K562 treated with DMSO at 1 percent for 24 hours (cell line): ENCODE results near the gene TMEM240. TPM values are rescaled to one million over a fixed set of nuclear protein-coding genes. Genes with fewer than 3 reads are reported as not detected.

Experiments
- total RNA-seq: library from RNA; unstranded; fragments of 300-600 nt; gene quantifications from 2 replicates; pipeline ENCODE4 v1.2.3, GENCODE V29; 2022; ENCODE audit warnings: low read depth; ENCODE audit not compliant: insufficient read depth

The TMEM240 gene
- 2.1 and 3.4 TPM in 2 replicates for total RNA-seq

DNA sequence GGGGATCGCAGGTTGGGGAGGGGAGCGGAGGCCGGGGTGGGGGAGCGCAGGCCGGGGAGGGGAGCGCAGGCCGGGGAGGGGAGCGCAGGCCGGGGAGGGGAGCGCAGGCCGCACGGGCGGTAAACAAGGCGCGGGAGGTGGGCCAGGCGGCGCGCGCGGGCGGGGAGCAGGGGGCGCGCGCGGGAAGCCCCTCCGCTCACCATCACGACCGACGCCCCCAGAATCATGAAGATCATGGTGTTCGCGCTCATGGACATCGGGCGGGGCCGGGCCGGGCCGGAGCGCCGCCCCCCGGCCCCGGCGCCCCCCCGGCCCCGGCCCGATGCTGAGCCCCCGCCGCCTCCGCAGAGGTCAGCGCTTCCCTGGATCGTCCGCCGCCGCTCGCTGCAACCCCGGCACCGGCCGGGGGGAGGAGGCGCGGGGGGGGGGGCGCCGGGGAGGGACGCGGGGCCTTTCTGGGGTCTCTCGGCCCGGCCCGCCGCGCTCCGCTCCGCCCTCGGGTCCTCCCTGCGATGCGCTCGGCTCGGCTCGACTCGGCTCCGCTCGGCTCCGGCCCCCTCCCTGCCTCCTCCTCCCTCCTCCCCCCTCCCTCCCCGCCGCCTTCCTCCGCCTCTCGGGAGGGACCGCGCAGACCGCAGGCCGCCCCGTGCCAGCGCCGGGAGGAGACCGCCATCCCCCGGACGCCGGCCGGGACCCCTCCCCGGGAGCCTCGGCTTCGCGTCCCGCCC is at the start of gene TMEM240:
Gene TMEM240, minus strand, starts transcription at position 535 of the 728 bp plus-strand sequence. Its CDS starts 278 bp downstream, at position 257.

DNA sequence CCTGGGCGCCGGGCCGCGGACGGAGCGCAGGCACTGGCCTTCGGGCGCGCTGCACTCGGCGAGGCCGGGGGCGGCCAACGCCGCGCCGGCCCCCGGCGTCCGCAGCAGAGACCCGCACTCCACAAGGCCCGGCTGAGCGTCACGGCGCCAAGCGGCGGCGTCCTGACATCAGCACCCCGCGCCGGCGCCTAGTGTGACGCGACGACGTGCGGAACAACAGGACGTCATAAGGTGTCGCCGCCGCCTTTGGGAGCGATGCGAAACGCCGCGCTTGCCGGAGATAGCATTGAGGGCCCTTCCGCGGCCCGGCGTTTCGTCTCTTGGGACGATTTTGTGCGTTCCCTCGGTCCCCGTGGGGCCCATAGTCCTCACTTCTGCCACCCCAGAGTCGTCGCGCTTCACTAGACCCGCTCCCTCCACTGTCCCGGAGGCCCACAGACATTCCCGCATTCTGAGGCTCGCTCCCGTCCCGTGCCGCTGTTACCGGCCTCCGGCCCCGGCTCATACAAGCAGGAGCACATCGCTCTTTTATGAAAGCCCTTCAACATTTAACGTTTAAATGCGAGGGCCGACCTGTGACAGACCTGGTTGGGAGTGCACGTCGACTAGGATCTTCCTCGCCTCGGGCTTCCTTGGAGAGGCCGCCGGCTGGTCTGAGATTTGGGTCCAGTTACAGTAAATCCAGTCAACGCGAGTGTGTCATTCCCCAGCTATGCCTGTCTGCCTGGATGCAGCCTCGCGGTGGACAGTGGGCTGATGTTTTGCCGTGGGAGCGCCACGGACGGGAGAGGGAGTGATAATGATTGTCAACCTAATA is 34.5 kb upstream of the TMEM240 start, which contains the start of gene SSU72:
Gene SSU72, minus strand, starts transcription at position 143 of the 817 bp plus-strand sequence. CDS start 306 bp downstream, outside the sequence.

DNA sequence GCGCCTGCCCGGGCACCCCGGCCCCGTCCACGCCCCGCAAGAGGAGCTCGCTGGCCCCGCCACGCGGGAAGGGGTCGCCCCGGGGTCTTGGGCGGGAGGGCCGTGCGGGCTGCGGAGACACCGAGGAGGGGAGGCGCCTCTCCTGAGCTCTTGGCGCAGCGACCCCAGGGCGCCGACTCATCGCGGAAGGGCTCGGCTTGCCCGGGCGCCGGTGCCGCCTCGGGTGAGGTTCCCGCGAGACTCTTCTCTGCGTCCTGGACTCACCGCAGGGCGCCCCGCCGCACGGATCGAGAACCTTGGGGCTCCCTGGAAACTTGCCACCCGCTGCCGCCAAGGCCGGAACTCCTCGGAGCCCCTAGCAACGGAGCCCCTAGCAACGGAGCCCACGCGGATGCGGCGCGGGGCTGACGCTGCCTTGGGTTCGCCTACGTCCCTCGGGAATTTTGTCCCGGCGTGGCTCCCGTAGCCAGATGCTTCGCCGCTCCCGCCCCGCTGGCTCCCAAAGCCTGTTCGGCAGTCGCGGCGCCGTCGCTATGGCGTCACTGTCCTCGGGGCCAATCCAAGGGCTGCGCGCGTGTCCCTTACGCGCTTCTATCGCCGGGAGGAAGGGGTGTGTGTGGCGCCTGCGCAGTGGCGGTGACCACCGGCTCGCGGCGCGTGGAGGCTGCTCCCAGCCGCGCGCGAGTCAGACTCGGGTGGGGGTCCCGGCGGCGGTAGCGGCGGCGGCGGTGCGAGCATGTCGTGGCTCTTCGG is 28.7 kb downstream of the TMEM240 start, which contains the start of gene ATAD3A:
Gene ATAD3A, plus strand, starts transcription at position 630 of the 753 bp plus-strand sequence. Its CDS starts 107 bp downstream, at position 737.

Other genes with a start within 250 kb of the TMEM240 start
- gene ACAP3, start 232.7 kb downstream of the TMEM240 start, total RNA-seq, result 52.1 and 55.0 TPM in 2 replicates
- 69.9 and 85.1 TPM in 2 replicates for gene PUSL1, start 232.0 kb downstream of the TMEM240 start, total RNA-seq
- 216 and 263 TPM in 2 replicates for gene INTS11, start 216.0 kb downstream of the TMEM240 start, total RNA-seq
- gene CPTP, start 215.8 kb downstream of the TMEM240 start, total RNA-seq, result 45.4 and 53.2 TPM in 2 replicates
- gene TAS1R3, start 209.3 kb downstream of the TMEM240 start, total RNA-seq, result 0.57 and 0.95 TPM in 2 replicates
- gene DVL1, start 191.2 kb downstream of the TMEM240 start, total RNA-seq, result 103 and 116 TPM in 2 replicates
- 13.8 and 17.2 TPM in 2 replicates for gene MXRA8, start 182.1 kb downstream of the TMEM240 start, total RNA-seq
- gene AURKAIP1, start 165.4 kb downstream of the TMEM240 start, total RNA-seq, result 342 and 344 TPM in 2 replicates
- gene CCNL2, start 141.3 kb downstream of the TMEM240 start, total RNA-seq, result 98.9 and 121 TPM in 2 replicates
- 141 and 157 TPM in 2 replicates for gene MRPL20, start 133.3 kb downstream of the TMEM240 start, total RNA-seq
- not detected in 2 replicates for gene ANKRD65, start 119.3 kb downstream of the TMEM240 start, total RNA-seq
- gene VWA1, start 104.9 kb downstream of the TMEM240 start, total RNA-seq, result 22.4 and 26.0 TPM in 2 replicates
- gene ATAD3C, start 90.9 kb downstream of the TMEM240 start, total RNA-seq, result 0.24 TPM in 1 of 2 replicates, not detected in the other
- 24.3 and 26.9 TPM in 2 replicates for gene ATAD3B, start 68.9 kb downstream of the TMEM240 start, total RNA-seq
- gene ATAD3A, start 28.5 kb downstream of the TMEM240 start, total RNA-seq, result 93.9 and 102 TPM in 2 replicates
- 207 and 208 TPM in 2 replicates for gene SSU72, start 34.2 kb upstream of the TMEM240 start, total RNA-seq
- 7.3 and 8.3 TPM in 2 replicates for gene FNDC10, start 59.5 kb upstream of the TMEM240 start, total RNA-seq
- 79.7 and 89.3 TPM in 2 replicates for gene MIB2, start 74.9 kb upstream of the TMEM240 start, total RNA-seq
- gene MMP23B, start 91.5 kb upstream of the TMEM240 start, total RNA-seq, result 0.78 and 2.0 TPM in 2 replicates
- 45.9 and 49.0 TPM in 2 replicates for gene CDK11B, start 118.4 kb upstream of the TMEM240 start, total RNA-seq
- 66.2 and 69.4 TPM in 2 replicates for gene SLC35E2B, start 152.2 kb upstream of the TMEM240 start, total RNA-seq
- gene CDK11A, start 183.7 kb upstream of the TMEM240 start, total RNA-seq, result 55.0 and 69.4 TPM in 2 replicates
- 92.6 and 99.6 TPM in 2 replicates for gene NADK, start 237.8 kb upstream of the TMEM240 start, total RNA-seq